Right atrium auricular region (tissue), 2 donors: Measurements from ENCODE around the gene STAB2. TPM values are rescaled to one million over a fixed set of nuclear protein-coding genes. Genes with fewer than 3 reads are reported as not detected.

Source experiments
- DNase-seq: peaks from one replicate; pipeline ENCODE4 v3.0.0-alpha.2; 2019; ENCODE audit warnings: low spot score
- H3K27ac ChIP-seq, 2 donors: fragments of 200-600 bp; sonication (generic); 1 replicate in 1 of 2; 2 replicates in 1 of 2; pipeline ENCODE4 v1.5.1; 2016 to 2019
- H3K27me3 ChIP-seq, 2 donors: fragments of 200-600 bp; sonication (generic); one replicate each; pipeline versions ENCODE4 v1.5.1 to v1.6.0; 2017 to 2019
- H3K36me3 ChIP-seq: fragments of 200-600 bp; sonication (generic); one replicate; pipeline ENCODE4 v1.5.1; 2016
- H3K4me1 ChIP-seq, 2 donors: fragments of 200-600 bp; sonication (generic); one replicate each; pipeline versions ENCODE4 v1.5.1 to v1.6.0; 2017 to 2019
- H3K4me3 ChIP-seq, 2 donors: fragments of 200-600 bp; sonication (generic); 1 replicate in 1 of 2; 2 replicates in 1 of 2; pipeline ENCODE4 v1.5.1; 2017 to 2019; ENCODE audit warnings: mild to moderate bottlenecking in 1 of 2, moderate library complexity in 1 of 2
- H3K9me3 ChIP-seq, 2 donors: fragments of 200-600 bp; sonication (generic); one replicate each; pipeline ENCODE4 v1.5.1; 2019
- CTCF ChIP-seq, 2 donors: fragments of 200-600 bp; sonication (generic); IDR thresholded peaks; one replicate each; pipeline ENCODE4 v1.5.1; 2019; ENCODE audit warnings: antibody characterized with exemption in 2 of 2
- total RNA-seq, 2 donors: library from RNA; depleted of rRNA; stranded (reverse); fragments of >200 nt; gene quantifications; one replicate each; pipeline ENCODE4 v1.1.0, GENCODE V29; 2016

Gene STAB2
- total RNA-seq, 2 donors from 2014 or later, result 0.11 TPM; not detected in 1

- TF ChIP-seq CTCF (IDR thresholded peaks at IDR 0.05), result no peak
- Histone ChIP-seq H3K27me3 (no peaks in the 10 kb centered on the region), H3K4me3 (no peak overlapping the region), H3K36me3 (no peaks in the 10 kb centered on the region), H3K9me3 (no peaks in the 10 kb centered on the region), H3K4me1 (peaks cover 0 to 6% of the 10 kb centered on the region in 2 donors), H3K27ac (no peak overlapping the region)
- no peak for DNase-seq
Measured at GRCh38 chr12:103813426-103813825, 226.4 kb downstream of the STAB2 start.

DNA sequence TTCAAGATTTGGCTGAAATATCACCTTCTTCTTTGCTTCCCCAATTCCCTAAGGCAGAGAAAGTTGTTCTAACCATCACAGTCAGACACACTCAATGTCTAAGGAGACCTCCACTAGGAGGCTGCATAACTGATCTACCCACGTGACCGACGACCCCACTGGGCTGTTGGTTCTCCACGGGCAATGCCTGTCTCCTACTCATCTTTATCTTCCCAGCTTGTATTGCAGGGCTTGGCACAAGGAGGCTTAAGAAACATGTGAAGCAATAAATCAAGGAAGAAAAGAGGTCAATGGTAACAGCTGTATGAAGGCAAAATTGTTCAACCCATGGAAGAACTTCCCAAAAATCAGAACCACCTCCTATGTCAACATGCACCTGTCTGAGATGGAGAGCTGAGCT, 226.9 kb downstream of the STAB2 start:
- Histone ChIP-seq H3K4me1 (peaks cover 0 to 1% of the 10 kb centered on the region in 2 donors), H3K27me3 (no peaks in the 10 kb centered on the region), H3K9me3 (no peaks in the 10 kb centered on the region), H3K4me3 (no peak overlapping the region), H3K27ac (no peak overlapping the region), H3K36me3 (no peaks in the 10 kb centered on the region)
- DNase-seq, result no peak
- TF ChIP-seq CTCF (IDR thresholded peaks at IDR 0.05), result no peak

DNA sequence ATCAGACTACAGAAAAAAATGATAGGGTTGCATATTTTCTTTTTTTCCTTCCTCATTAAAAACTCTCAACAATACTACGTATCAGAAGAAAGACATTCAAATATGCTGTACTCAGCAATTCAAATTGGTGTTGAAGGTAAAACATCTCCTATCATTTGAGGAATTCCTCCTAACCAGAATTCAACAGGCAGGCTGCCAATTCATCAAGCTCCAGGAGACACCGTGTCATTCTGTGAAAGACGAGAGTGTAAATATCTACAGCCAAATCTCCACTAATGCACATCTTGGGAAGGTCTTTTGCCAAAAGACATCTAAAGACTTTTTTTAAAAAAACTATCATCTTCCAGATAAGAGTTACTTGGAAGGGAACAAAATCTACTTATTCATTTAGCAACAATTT, 227.4 kb downstream of the STAB2 start:
- TF ChIP-seq CTCF (IDR thresholded peaks at IDR 0.05), result no peak
- no peak overlapping the region for H3K27ac ChIP-seq
- DNase-seq, result no peak
- no peaks in the 10 kb centered on the region for H3K27me3 ChIP-seq
- no peaks in the 10 kb centered on the region for H3K36me3 ChIP-seq
- no peaks in the 10 kb centered on the region for H3K4me1 ChIP-seq
- H3K4me3 ChIP-seq, result no peak overlapping the region
- H3K9me3 ChIP-seq, result no peaks in the 10 kb centered on the region

Other genes with a start within 250 kb of the STAB2 start
- gene C12orf42, start 91.3 kb upstream of the STAB2 start, total RNA-seq, result not detected